Activated CD8-positive, alpha-beta memory T cell treated with anti-CD3 and anti-CD28 coated beads, Interleukin-2, amount 50 U/mL, for 4 hours (primary cell): ENCODE results near the gene RHOB.

Experiments used
- DNase-seq: peaks from one replicate; pipeline ENCODE4 v3.0.0-alpha.2; 2020

The RHOB gene

GRCh38 chr2:20438334-20439192 is 8.3 kb upstream of the RHOB start:
- no peak for DNase-seq

- no peak for DNase-seq
Observed at GRCh38 chr2:20439193-20439475, 7.7 kb upstream of the RHOB start.

GRCh38 chr2:20439503-20439902 is 7.4 kb upstream of the RHOB start:
- no peak for DNase-seq

- DNase-seq: no peak
Observed at GRCh38 chr2:20440001-20440560, 6.8 kb upstream of the RHOB start.

GRCh38 chr2:20443276-20443920 is 3.5 kb upstream of the RHOB start:
- DNase-seq: no peak

GRCh38 chr2:20444101-20444992 is 2.5 kb upstream of the RHOB start:
- DNase-seq: no peak

- DNase-seq: no peak
Observed at GRCh38 chr2:20444993-20445910, 1.6 kb upstream of the RHOB start.

GRCh38 chr2:20446255-20446916 is 488 bp upstream of the RHOB start:
- DNase-seq: no peak

- DNase-seq: no peak
Observed at GRCh38 chr2:20447437-20448245, 767 bp downstream of the RHOB start.

GRCh38 chr2:20448246-20448976 is 1.5 kb downstream of the RHOB start:
- DNase-seq: no peak

GRCh38 chr2:20448977-20449306 is 2.1 kb downstream of the RHOB start:
- no peak for DNase-seq

- no peak for DNase-seq
Observed at GRCh38 chr2:20449501-20450200, 2.8 kb downstream of the RHOB start.

- no peak for DNase-seq
Observed at GRCh38 chr2:20450201-20450999, 3.5 kb downstream of the RHOB start.

GRCh38 chr2:20451000-20451290 is 4.1 kb downstream of the RHOB start:
- no peak for DNase-seq

- DNase-seq: no peak
Observed at GRCh38 chr2:20451341-20451740, 4.5 kb downstream of the RHOB start.

- DNase-seq: no peak
Observed at GRCh38 chr2:20451761-20452499, 5.1 kb downstream of the RHOB start.

- DNase-seq: no peak
Observed at GRCh38 chr2:20452551-20452950, 5.7 kb downstream of the RHOB start.

- DNase-seq: no peak
Observed at GRCh38 chr2:20453087-20453486, 6.2 kb downstream of the RHOB start.
